Anterior cingulate cortex (tissue), 58 donors: Measurements from ENCODE around the gene TLDC2.
A peak's percentile ranks its signal among the peaks of the same experiment; 100 is the strongest.

Source experiments
- DNase-seq, 58 donors: peaks; one replicate each; lab custom pipeline; 2025; lab: John Stamatoyannopoulos, UW

TLDC2 gene

DNA sequence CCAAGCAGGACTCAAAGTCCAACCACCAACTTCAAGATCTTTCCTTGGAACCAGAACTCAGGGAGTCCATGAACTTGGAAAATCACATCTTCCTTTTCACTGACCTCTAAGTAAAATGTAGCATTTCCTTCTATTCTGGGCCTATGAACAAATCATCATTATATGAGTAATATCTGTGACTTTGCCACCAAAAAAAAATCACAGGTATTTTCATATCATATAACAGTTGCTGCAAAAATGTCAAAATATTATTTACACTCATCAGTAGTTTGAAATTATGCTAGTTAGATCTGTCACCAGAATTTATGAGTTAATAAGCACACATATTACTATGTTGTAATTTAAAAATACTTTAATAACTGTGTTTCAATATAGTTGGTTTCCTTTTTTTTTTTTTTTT lies 27.3 kb upstream of the TLDC2 start:
- DNase-seq: no peak

DNA sequence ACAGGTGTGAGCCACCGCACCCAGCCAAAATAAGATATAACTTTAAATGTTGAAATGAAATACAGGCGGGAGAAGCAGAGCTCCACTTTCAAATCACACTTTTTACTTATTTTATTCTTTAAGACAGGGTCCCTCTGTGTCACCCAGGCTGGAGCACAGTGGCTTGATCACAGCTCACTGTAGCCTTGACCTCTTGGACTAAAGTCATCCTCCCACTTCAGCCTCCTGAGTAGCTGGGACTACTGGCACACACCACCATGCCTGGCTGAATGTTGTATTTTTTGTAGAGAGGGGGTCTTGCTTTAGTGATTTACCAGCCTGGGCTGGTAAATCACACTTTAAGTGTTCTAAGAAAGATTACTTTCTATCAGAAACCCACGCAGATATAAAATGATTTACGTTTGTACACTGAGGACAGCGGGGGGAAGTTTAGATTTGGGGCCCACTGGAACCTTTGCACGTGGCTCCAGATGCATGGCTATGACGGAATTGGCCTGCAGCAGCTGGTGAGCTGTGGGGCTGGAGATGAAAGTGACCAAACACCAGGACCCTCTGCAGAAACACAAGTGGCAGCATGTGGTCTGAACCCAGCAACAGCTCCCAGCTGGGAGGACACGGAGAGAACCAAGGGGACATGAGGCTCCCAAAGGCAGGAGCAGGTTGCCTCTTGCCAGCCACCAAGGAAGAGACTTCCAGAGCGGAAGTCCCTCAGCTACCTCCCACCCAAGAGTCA lies 26.4 kb upstream of the TLDC2 start:
- no peak for DNase-seq

DNA sequence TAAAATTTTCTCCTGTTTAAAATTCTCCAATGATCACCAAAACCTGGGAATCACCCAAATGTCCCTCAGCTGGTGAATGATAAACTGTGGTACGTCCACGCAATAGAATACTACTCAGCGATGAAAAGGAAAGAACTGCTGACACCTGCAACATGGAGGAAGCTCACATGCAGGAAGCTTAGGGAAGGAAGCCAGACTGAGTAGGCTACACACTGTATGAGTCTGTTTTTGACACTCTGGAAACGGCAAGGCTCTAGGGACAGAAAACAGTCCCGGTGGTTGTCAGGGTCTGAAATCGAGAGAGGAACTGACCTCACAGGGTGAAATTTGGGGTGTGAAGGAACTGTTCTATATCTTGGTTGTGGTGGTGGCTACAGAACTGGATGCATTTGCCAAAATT lies 25.2 kb upstream of the TLDC2 start:
- DNase-seq: no peak

DNA sequence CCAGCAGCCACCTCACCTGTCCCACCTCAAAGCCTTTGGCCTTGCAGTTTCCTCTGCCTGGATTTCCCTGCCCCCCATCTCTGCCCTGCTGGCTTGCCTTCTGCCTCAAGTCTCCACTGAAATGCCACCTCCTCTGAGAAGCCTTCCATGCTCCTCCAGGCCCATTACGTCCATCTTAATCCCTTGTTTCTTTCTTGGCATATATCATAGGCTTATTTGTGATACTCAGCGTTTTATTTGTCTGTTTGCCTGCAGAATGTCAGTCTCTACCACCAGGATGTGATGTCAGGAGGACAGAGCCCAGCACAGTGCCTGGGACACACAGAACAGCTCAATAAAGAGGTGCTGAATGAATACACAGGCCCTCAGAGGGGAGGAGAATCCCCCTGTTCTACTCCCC lies 24.4 kb upstream of the TLDC2 start:
- DNase-seq: no peak

DNA sequence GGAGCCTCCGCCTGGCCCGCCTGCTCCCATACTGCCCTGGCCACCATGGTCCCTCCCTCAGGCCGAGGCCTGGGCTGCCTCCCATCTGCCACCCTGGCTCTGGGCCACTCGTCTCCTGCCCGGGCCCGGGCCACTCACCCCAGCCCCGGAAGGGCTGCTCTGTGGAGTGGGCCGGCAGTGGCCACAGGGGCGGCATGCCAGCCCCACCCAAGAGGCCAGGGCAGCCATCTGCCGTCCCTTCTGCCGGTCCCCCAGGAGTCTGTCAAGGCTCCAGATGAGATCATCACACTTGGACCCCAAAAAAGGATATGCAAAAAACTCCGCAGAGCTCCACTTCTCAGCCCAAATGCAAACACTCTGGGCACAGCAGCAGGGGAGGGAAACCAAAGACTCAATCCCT lies 23.8 kb upstream of the TLDC2 start:
- peak in 42 of 58 donors; percentile 14 to 75 (median 52) for DNase-seq

DNA sequence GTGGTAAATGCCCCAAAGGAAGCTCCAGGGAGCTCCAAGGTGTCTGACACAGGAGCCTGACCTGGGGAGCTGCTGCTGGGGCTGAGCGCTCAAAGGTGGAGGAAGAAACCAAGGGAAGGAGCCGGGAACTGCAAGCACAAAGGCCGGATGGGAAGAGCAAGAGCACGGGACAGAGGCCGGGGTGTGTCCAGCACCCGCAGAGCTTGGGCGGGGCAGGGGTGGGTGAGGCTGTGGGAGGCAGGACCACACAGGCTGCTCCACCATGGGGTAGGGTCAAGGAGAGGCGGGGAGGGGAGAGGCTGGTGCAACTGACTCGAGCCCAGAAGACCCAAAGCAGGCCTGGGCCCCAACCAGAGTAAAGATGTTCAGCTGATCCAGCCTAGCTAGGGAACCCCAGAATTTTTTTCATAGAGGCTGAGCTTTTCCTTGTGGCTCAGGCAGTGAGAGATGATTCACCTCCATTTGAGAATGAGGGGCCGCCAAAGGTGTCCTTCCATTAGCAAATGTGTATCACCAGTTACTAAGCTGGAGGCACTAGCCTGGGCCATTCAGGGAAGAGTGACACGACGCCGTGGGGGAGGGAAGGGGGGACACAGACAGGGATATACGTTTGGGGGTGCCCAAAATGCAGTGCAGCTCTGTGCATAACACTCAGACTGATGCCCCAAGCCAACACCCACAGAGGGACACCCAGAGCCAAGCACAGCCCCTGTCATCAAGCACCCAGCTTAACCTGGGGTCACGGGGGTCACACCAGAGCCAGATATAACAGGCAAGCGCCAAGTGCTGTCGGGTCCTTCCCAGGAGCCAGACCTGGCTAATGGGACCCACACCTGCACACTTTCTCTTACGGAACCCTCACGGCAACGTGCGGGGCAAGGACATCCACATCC lies 21.3 kb upstream of the TLDC2 start:
- DNase-seq: no peak

DNA sequence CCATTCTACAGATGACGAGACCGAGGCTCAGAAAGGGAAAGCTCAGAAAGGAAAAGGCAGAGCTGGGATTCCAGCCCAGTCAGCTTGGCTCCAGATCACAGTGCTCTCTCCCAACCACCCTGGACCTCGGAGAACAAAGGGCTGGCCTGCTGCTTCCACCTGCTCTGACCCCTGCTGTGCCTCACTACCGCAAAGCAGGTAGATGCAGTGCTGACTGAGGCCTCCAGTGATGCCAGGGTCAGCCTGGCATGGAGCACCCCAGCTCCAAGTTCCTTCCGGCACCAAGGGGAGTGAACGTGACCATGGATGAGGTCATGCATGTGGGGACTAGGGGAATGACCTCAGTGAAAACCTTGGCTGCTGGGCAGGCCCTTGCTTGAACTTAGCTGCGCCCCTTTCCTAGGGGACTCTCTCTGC lies 20.7 kb upstream of the TLDC2 start:
- peak in 8 of 58 donors; percentile 12 to 60 (median 30) for DNase-seq

DNA sequence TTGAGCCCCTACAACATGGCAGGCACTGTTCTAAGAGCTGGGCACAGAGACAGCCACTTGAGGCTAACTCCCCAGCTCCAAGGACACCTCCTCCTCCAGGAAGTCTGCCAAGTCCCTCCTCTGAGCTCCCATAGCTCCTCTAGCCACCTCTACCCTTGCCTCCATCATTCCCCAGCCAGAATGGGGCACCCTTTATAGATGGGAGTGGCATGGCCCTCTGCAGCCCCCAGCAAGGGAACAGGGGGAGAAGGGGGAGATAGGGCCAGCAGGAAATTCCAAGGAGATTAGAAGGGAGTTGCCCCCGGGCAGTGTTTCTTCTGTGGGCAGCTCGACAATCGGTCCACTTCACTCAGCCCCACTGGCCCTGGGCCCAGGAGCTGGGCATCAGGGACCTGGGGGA lies 19.7 kb upstream of the TLDC2 start:
- DNase-seq: peak in 2 of 58 donors; percentile 11 to 40

DNA sequence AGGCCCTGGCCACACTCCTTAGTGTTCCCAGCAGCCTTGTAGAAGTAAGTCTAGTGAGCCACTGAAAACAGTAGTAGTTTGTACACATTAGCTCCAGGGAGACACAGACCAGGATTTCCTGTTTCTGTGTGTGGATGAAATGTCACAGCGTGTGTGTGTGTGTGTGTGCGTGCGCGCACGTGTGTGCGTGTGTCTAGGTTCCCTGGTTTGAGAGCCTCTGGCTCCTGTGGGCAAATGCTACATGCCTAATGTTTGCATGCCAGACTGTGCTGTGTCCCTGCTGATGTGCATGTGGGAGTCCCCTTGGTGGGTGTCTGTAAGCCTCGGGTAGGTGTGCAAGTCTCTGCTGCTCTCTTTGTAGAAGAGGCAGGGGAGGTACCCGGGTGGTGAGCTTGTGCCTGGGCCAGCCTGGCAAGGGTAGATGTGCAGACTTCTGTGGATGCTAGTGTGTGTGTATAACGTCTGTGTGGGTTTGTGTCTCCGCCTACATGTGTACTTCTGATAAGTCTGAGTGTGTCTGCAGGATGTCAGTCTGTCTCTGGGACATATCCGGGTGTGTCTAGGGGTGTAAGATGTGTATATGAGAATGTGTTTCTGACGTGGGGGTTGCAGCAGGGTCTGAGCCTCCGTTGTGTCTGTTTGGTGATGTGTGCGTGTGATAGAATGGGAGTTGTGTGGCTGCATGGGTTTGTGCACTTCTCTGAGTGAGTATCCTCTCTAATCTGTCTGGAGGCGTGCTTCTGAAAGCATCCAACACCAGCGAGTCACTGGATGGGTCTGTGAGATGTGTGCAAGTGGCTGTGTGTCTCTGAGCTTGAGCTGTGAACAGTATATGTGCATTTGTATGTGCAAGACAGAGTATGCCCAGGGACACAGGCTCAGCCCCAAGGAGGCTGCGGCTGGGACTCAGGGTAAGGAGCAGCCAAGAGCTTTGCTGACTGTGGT lies 19.0 kb upstream of the TLDC2 start:
- peak in 8 of 58 donors; percentile 11 to 53 (median 24) for DNase-seq

DNA sequence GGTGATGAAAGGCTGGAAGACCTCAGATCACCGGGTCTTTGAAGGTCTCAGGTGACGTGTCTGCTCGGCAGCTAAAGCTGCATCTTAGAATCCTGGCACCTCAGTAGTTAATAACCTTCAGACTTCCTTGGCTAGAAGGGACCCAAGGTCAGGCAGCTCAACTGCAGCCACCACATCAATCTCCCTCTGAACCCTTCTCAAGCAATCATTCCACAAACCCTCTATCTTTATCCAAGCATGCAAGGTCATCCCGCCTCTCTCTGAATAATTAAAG lies 16.7 kb upstream of the TLDC2 start:
- no peak for DNase-seq

DNA sequence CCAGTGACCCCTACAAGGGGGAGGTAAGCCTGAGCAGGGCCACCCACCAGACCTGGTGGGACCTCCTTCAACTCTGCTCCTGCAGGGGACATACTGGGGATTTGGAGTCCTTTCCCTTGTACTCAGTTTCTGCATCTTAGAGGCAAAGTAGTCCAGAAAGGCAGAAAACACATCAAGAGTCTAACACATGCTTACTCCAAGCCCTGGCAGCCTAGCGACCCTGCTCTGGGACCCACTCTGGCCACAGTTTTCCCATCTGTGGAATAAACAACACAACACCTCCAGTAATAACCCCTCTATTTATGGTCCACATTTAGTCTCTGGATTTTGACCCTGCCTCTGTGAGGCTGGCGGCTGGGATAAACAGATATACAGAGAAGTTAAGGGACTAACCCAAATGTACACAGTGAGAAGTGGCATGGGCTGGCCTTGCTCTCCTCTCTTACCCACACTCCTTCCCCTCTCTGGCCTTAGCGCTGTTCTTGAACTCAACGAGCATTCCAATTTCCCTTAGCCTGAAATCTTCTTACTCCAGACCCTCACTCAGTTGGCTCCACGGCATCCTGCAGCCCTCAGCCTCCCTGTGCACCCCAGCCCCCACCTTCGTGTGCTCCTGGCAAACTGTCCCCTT lies 16.1 kb upstream of the TLDC2 start:
- no peak for DNase-seq

DNA sequence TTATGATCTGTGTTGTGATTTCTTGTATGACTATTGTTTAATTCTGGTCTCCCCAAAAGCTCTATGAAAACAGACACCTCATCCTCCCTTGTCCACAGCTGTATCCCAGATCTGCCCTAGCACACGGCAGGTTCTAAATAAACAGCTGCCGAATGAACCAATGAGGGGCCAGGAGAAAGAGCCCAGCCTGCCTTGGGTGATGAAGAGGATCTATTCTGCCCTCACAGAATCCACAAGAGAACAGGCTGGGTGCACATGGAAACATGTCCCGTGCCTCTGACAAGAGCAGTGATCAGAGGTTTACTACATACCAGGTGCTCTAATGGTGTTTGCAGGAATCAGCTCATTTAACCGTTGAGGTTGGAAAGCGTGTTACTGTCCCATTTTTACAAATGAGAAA lies 15.6 kb upstream of the TLDC2 start:
- no peak for DNase-seq

DNA sequence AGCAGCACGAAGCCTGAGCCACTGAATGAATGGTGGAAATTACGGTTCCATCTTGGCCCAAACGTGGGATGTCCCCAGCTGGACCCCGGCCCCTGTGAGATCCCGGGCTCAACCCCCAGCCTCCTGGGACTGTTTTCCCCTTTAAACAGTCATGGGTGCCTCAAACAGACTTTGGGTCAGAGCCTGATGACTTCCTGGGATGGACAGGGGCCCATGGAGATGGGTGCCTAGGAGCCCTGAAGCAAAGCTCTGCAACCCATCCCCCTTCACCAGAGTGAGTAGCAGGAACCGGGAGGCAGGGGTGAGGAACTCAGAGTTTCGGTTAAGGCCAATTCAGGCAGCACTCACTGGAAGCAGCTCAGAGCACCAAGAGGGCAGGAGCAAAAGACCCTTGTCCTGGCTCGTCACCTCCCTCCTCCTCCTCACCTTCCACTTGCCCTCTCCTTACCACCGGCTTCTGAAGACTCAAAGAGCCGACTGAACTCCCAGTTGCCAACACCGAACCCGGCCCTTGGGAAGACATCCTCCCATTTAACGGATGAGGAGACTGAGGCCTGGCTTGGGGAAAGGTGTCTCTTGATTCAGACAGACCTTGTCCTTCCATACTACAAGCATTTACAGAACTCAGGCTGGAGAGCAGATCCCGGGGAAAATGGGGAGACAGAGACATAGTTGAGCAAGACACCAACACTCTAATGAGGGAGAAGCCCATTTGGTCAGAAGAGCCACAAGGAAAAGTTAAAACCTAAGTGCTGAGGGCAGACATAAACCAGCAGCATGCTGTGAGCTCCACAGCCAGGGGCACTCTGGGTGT lies 14.9 kb upstream of the TLDC2 start:
- DNase-seq: peak in 1 of 58 donors; percentile 48

DNA sequence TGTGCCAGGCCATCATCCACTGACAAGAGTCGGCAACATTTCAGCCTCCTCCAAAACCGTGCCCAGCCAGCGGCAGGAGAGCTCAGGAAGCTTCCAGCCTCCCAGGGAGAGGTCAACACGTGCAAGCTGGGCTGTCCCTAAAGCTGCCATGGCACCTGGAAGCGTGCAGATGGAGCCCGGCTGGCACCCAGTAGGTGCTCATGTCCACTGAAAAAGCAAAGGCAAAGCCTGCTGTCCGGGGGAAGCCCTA lies 14.4 kb upstream of the TLDC2 start:
- DNase-seq: peak in 9 of 58 donors; percentile 21 to 71 (median 55)

DNA sequence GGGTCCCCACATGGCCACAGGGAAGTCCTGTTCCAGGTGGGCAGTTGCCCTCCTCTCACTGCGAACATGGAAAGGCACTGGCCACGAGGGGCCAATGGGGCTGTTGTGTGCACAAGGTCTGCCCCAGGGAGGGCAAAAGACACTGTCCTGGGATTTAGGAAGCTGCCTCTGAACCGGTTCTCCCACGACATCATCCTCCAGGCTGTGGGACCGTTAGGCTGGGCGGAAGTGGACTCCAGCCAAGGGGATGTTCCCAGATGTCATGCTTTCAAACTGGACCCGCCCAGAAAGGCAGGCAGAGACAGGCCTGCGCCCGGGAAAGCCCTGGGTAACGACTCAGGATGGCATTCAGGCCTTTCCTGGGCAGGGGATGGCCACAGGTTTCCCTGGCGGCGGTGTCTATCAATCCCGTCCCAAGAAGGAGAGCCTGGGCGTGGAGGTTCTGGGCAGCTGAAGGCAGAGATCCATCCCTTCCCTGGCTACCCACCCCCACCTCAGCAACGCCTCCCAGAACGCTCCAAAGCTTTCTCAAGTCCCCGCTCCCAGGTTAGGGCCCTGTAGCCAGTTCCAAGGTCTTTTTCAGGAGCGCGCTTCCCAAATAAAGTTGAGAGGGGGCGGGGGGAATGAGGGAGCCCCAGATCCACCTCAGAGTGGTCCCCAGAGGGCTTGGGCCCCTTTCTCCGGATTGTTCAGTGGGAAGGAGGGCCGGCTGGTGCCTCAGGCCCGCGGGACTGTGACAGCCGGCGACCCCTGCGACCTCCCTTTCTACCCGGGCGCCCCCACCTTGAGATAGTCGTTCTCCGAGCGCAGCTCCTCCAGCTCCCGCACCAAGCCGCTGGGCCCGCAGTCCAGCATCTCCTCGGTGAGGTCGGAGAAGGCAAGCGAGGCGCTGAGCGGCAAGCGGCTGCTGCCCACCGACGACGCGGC lies 13.8 kb upstream of the TLDC2 start:
- DNase-seq: peak in 53 of 58 donors; percentile 34 to 86 (median 71)

DNA sequence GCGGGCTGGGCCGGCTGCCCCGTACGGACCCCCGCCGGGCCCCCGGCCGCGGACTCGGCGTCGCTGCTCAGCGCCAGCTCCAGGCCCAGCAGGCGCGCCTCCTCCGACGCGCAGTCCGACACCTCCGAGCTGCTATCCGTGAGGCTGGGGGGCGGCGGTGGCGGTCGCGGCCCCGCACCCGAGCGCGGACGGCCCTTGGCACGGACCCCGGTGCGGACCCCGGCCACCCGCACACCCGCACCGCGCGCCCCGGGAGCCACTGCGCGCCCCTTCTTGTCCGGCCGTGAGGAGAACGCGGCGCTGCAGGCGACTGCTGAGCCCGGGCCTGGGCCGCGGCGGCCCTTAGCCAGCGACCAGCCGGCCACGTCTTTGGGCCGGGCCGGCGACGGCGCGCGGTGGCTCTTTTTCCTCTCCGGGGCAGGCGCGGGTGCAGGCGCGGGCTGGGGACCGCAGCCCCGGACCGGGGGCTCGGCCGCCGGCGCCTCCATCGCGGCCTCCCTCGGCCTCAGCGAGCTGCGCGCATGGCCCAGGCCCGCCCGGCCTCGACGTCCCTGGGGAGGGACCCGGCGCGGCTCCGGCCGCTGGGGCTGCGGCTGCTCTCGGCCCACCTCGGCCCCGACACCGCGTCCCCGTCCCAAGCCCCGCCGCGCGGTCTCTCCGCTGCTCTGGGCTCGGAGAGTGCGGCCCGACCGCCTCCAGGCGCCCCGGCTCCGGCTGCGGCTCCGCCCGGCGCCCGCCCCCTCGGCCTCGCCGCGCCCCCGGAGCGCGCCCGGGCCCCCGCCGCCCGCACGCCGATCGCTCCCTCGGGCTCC lies 12.9 kb upstream of the TLDC2 start:
- peak in 2 of 58 donors; percentile 60 to 66 for DNase-seq

DNA sequence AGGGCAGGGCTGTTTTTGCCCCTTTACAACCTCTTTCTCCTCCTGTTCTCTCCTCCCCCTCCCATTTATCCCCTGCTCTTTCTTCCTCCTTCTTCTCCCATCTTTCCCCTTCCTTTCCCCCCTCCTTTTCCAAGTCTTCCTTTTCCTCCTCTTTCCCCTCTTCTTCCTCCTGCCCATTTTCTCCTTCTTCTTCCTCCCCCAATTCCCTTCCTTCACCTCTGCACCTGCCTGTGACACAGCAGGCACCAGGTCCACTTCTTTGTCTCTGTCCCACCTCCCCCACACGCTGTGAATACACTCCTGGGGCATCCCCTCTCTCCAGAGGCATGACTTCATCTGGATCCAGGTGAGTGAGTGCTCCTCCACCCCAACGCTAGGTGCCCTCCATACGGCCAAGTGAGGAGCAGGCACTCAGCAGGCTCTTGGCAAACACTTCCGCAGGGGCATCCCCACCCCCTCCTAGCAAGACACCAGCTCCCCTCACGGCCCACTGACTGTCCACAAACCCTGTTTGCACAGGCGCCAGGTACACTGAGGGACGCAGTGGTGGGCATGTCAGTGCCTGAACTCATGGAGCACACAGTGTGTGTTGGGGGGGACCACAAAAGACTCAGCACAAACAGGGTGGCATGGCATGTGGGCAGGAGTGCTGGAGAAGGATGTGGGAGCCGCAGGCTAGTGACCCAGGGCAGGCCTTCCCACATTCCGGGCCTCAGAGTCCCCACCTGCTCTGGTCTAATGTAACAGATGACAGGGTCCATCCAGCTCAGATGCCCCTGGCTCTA lies 10.7 kb upstream of the TLDC2 start:
- DNase-seq: no peak
